Measurements from ENCODE around the gene OTULINL.
"Not testable (repeated sequence)": the region's sequence is repeated elsewhere in the genome, so short reads cannot be mapped to it uniquely, and the experiment has no call there.

The OTULINL gene

DNA sequence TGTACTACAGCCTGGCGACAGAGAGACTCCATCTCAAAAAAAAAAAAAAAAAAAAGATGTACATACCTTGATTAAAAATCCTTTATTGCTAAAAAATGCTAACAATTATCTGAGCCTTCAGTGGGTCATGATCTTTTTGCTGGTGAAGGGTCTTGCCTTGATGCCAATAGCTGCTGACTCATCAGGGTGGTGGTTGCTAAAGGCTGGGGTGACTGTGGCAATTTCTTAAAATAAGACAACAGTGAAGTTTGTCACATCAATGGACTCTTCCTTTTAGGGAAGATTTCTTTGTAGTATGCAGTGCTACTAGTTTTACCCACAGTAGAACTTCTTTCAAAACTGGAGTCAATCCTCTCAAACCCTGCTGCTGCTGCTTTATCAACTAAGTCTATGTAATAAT lies 33.9 kb upstream of the OTULINL start:
- no peak overlapping the region for H3K27ac ChIP-seq
- H3K27me3 ChIP-seq = no peaks in the 10 kb centered on the region
- TF ChIP-seq, protein P1, sequence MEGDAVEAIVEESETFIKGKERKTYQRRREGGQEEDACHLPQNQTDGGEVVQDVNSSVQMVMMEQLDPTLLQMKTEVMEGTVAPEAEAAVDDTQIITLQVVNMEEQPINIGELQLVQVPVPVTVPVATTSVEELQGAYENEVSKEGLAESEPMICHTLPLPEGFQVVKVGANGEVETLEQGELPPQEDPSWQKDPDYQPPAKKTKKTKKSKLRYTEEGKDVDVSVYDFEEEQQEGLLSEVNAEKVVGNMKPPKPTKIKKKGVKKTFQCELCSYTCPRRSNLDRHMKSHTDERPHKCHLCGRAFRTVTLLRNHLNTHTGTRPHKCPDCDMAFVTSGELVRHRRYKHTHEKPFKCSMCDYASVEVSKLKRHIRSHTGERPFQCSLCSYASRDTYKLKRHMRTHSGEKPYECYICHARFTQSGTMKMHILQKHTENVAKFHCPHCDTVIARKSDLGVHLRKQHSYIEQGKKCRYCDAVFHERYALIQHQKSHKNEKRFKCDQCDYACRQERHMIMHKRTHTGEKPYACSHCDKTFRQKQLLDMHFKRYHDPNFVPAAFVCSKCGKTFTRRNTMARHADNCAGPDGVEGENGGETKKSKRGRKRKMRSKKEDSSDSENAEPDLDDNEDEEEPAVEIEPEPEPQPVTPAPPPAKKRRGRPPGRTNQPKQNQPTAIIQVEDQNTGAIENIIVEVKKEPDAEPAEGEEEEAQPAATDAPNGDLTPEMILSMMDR (IDR thresholded peaks at IDR 0.05) = no peak
- no peak for DNase-seq
- no peaks in the 10 kb centered on the region for H3K36me3 ChIP-seq
- H3K9me3 ChIP-seq = peaks cover 0 to 6% (median 0%) of the 10 kb centered on the region in 3 donors
- intact Hi-C loops (cut with DNase I; ENCODE audit: low total_unique reads) = no loop called here
- H3K4me1 ChIP-seq = no peaks in the 10 kb centered on the region
- no peak overlapping the region for H3K4me3 ChIP-seq

DNA sequence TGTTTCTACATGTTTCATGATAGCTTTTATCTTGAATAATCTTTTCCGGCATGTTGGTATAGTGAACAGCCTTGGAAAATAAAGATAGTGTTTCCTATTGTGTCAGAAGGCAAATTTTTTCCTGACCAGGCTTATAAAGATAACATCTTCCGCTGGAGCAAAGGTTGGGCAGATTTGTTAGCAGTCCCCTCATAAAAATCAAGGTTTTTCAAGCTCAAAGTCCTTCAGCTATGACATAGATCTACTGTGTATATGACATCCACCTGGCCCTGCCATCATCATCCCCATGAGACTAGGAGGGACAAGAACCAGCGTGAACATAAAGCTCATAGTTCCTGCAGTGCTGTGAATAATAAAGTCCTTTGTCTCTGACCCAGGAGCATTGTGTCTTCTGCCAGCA lies 30.4 kb upstream of the OTULINL start:
- Histone ChIP-seq H3K4me1 (no peaks in the 10 kb centered on the region), H3K36me3 (no peaks in the 10 kb centered on the region), H3K27ac (no peak overlapping the region), H3K9me3 (peaks cover 0 to 6% (median 0%) of the 10 kb centered on the region in 3 donors), H3K4me3 (no peak overlapping the region), H3K27me3 (peaks cover 0 to 4% of the 10 kb centered on the region in 2 donors)
- TF ChIP-seq, protein P1 (IDR thresholded peaks at IDR 0.05) = no peak
- DNase-seq = no peak
- intact Hi-C loops (cut with DNase I; ENCODE audit: low total_unique reads) = no loop called here

DNA sequence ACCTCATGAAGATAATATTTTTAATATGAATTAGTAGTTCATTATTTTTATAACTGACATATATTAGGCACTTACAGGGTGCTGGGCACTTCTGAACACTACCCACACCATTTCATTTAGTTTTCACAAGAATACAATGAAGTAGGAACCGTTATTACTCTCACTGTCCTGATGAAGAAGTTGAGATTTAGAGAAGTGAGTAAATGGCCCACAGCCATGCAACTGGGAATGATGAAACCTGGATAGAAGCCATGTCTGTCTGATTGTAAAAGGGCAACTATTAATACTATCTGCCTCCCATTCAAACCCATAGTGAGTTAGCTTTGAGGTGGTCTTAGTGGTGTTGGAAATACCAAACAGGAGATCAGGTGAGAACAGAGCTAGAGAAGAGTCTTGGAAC lies 29.6 kb upstream of the OTULINL start:
- H3K27me3 ChIP-seq = peaks cover 0 to 4% of the 10 kb centered on the region in 2 donors
- H3K9me3 ChIP-seq = peaks cover 0 to 6% (median 0%) of the 10 kb centered on the region in 3 donors
- H3K4me3 ChIP-seq = no peak overlapping the region
- H3K4me1 ChIP-seq = no peaks in the 10 kb centered on the region
- intact Hi-C loops (cut with DNase I; ENCODE audit: low total_unique reads) = no loop called here
- TF ChIP-seq, protein P1 (IDR thresholded peaks at IDR 0.05) = no peak
- no peak overlapping the region for H3K27ac ChIP-seq
- DNase-seq = peak in 1 of 2 donors; percentile 31
- no peaks in the 10 kb centered on the region for H3K36me3 ChIP-seq

DNA sequence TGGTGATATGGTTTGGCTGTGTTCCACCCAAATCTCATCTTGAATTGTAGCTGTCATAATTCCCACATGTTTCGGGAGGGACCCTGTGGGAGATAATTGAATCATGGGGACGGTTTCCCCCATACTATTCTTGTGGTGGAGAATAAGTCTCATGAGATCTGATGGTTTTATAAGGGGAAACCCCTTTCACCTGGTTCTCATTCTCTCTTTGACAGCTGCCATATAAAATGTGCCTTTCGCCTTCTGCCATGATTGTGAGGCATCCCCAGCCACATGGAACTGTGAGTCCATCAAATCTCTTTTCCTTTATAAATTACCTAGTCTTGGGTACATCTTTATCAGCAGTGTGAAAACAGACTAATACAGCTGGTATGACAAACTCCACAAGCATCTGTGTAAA lies 27.3 kb upstream of the OTULINL start:
- intact Hi-C loops (cut with DNase I; ENCODE audit: low total_unique reads); H3K9me3 ChIP-seq; H3K36me3 ChIP-seq; H3K4me1 ChIP-seq; DNase-seq; H3K27me3 ChIP-seq; H3K4me3 ChIP-seq; H3K27ac ChIP-seq: not testable (repeated sequence)

DNA sequence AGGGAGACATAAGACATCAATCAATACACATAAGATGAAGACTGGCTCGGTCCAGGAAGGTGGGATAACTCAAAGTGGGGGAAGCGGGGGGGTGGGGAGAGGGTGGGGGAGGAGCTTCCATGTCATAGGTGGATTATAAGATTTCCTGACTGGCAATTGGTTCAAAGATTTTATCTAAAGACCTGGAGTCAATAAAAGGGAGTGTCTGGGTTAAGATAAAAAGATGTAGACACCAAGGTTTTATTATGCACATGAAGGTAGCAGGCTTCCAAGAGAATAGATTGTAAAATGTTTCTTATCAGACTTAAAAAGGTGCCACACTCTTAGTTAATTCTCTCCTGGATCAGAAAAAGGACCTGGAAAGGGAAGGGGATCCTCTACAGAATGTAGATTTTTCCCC lies 25.6 kb upstream of the OTULINL start:
- DNase-seq = no peak
- no peak overlapping the region for H3K27ac ChIP-seq
- intact Hi-C loops (cut with DNase I; ENCODE audit: low total_unique reads) = no loop called here
- no peaks in the 10 kb centered on the region for H3K4me1 ChIP-seq
- no peak overlapping the region for H3K4me3 ChIP-seq
- peaks cover 0 to 4% of the 10 kb centered on the region in 2 donors for H3K27me3 ChIP-seq
- peaks cover 0 to 6% (median 0%) of the 10 kb centered on the region in 3 donors for H3K9me3 ChIP-seq
- H3K36me3 ChIP-seq = no peaks in the 10 kb centered on the region
- TF ChIP-seq, protein P1 (IDR thresholded peaks at IDR 0.05) = no peak

DNA sequence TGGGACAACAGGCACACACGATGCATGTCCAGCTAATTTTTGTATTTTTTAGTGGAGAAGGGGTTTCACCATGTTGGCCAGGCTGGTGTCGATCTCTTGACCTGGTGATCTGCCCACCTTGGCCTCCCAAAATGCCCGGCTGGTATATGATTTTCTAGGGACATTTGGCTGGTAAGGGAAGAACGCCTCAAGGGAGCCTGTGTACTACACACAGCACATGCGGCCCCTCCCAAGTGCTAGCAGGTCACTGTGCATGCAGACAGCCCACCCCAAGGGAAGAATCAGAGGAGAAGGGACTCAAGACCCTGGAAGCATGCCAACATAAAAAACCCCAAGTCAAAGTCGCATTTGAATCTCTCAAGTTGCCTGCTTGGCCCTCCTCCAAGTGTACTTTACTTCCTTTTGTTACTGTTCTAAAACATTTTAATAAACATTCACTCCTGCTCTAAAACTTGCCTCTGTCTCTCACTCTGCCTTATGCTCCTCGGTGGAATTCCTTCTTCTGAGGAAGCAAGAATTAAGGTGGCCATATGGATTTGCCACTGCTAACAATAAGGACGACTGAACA lies 24.3 kb upstream of the OTULINL start:
- DNase-seq = no peak

More for the DNA sequence above, 24.3 kb upstream of the OTULINL start:
- H3K4me1 ChIP-seq = no peaks in the 10 kb centered on the region
- TF ChIP-seq, protein P1 (IDR thresholded peaks at IDR 0.05) = no peak
- intact Hi-C loops (cut with DNase I; ENCODE audit: low total_unique reads) = no loop called here
- H3K36me3 ChIP-seq = no peaks in the 10 kb centered on the region
- no peak overlapping the region for H3K4me3 ChIP-seq
- peaks cover 0 to 4% (median 0%) of the 10 kb centered on the region in 3 donors for H3K9me3 ChIP-seq
- peaks cover 0 to 4% of the 10 kb centered on the region in 2 donors for H3K27me3 ChIP-seq
- H3K27ac ChIP-seq = no peak overlapping the region
